Measurements from ENCODE around the gene RPTOR.

GRCh38 chr17:80890921-80891396 lies 346.3 kb downstream of the RPTOR start:
- TF ChIP-seq CTCF (IDR thresholded peaks at IDR 0.05) (no peak), POLR2AphosphoS5 (IDR thresholded peaks at IDR 0.05) (no peak), EP300 (IDR thresholded peaks at IDR 0.05) (no peak)

All from esophagus muscularis mucosa (tissue), 4 donors.